ENCODE results near the gene RSPH6A.
"Not testable (repeated sequence)": the region's sequence is repeated elsewhere in the genome, so short reads cannot be mapped to it uniquely, and the experiment has no call there.

The RSPH6A gene

DNA sequence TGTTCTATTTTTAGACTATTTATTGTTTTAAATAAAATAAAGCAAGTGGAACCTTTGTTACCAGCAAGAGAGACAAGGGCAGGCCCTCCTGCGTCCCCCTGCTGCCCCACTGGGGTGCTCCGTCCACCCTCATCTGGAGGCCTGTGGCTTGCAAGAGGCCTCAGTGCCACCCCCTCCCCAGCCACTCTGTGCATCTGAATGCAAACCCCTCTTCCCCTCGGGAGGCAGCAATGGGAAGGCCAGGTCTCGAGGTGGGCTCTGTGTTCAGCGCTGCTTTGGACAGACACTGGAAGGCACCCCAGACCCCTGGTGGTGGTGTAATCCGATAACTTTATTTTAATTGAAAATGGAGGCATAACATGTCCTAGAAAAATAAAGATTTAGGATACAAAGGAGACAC is 50.6 kb downstream of the RSPH6A start:
- no peak for DNase-seq

DNA sequence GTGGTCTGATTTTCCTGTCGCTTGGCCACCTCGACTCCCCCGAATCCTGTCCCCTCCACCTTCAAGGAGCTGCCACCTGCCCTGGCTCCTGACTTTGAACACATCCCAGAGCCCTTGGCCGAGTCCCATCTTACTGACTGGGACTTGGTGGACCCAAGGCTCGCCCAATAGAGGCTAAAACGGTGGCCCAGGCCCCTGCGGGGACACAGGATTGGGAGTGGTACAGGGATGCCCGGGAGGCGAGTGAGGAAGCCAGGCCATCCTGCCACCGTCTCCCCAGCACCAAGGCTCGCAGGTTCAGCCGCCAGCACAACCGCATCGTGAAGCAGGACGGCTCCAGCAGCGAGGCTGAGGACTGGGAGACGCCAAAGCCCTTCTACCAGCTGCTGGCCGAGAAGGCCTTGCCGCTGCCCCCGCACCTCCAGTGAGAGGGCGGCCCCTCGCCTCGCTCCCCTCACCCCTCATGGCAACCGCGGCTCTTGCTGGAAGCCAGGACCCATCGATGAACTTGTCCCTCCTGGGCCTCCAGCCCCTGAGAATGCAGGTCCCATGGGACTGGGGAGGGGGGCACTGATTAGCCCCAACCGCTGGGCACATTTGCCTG is 51.3 kb downstream of the RSPH6A start:
- DNase-seq = no peak

DNA sequence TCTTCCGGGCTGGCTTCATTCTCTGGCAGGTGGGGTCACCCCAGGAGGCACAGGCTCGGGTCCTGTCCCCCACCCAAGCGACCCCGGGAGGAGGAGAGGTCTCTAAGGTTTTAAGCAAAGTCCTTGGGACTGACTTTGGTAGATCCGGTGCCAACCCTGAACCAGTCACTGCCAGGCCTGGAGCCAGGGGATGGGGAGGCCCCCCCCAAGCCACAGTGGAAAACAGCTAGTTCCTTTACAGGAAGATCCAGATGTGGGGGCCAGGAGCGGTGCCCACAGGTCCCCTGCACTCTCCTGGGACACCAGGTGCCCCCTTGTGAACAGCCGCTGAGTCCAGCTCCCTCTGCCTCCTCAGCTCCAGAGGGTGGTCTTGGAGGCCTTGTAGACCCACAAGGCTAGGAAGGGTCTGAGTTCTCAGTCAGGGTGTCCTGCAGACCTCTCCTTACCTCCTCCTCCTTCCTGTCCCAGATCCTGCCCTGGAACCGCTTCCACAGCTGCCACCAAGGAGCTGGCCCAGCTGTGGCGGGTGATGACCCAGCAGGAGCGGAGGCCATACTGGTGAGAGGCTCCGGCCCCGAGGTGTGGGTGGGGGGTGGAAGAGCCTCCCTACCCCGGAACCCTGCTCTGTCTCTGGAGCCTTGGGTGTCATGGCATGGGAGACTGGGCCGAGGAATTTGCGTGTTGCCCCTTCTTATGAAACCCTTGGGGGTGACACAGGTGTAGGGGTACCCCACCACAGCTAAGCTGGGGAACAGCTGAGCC is 52.1 kb downstream of the RSPH6A start:
- DNase-seq = no peak

DNA sequence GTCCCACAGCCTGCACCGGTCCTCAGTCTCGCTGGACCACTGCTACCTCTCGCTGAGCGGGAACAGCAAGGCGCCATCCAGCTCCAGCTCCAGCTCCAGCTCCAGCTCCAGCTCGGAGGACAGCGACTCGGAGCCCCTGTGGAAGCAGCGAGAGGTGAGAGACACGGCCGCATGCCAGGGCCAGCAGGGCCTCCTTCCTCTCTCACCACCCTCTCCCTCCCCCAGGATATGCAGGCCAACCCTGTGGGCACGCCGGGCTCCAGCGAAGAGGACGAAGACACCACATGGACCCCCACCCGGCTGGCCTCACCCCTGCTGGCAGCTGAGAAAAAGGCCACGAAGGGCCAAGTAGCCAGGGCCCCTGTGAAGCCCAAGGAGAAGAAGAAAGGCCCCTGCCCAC is 53.4 kb downstream of the RSPH6A start:
- no peak for DNase-seq

DNA sequence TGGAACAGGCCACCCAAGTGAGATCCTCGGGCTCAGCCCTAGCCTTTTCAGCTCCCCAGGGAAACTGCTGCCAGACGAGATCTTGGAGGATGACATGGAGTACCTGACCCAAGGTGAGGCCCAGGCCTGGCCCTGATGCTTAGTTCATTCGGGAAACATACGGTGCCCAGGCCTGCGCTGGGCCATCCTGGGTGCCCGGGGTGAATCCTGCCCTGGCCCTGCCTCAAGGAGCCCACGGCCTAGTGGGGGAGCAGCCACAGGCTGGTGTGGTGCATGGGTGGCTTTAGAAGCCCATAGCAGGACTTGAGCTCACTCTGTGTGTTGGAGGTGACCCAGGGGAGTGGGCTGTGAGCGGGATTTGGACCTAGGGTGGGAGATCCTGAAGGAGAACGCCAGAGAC is 56.2 kb downstream of the RSPH6A start:
- no peak for DNase-seq

DNA sequence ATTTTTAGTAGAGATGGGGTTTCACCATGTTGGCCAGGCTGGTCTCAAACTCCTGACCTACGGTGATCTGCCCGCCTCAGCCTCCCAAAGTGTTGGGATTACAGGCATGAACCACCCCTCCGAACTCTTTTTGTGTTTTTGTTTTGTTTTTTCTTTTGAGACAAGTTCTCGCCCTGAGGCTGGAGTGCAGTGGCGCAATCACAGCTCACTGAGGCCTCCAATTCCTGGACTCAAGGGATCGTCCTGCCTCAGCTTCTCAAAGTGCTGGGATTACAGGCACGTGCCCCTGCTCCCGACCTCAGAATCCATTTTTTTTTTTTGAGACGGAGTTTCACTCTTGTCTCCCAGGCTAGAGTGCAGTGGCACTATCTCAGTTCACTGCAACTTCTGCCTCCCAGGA is 57.4 kb downstream of the RSPH6A start:
- DNase-seq = no peak

DNA sequence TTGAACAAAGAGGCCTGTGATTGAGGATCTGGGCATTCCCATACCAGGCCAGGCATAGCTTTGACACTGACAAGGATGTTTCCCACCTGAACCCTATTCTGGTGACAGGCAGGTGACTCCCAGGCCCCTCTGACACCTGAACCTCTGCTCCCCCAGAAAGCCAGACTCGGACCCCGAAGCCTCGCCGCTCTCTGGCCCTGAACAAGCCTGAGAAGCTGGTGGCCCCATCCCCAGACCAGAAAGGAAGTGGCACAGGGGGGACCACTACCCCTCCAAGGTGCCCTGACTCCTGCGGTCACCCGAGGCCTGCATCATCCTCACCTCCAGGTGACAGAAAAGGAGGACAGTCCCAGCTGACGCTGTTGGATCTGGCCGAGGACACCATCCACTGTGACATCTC is 60.8 kb downstream of the RSPH6A start:
- DNase-seq = no peak

DNA sequence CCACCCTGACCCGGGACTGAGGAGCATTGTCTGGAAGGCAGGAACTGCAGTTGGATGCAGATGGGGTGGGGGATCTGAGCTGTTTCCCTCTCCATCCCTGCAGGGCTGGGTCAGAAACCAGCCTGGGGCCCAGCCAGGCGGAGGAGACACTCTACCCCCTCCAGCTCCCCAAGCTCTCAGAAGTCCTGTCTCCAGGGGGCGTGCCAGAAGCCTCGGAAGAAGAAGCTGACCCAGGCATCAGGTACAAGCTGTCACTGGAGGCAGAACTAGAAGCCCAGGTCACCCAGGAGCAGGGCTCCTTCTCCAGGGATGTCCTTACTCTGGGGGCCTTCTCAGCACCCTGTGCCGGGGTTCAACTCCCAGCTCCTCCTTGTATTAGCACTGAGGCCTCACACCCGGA is 61.6 kb downstream of the RSPH6A start:
- no peak for DNase-seq

DNA sequence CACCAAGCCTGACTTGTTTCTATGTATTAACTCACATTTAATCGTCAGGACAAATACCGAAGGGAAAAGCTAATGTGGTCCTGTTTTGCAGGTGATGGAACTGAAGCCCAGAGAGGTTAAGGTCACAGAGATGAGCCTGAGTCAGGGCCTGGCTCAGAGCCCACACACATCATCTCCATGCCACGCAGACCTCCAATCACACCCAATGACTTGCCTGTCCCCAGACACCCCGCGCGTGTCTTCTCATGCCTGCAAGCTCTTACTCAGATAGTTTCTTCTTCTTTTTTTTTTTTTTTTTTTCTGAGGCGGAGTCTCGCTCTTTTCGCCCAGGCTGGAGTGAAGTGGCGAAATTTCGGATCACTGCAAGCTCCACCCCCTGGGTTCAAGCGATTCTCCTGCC is 62.5 kb downstream of the RSPH6A start:
- DNase-seq = no peak

DNA sequence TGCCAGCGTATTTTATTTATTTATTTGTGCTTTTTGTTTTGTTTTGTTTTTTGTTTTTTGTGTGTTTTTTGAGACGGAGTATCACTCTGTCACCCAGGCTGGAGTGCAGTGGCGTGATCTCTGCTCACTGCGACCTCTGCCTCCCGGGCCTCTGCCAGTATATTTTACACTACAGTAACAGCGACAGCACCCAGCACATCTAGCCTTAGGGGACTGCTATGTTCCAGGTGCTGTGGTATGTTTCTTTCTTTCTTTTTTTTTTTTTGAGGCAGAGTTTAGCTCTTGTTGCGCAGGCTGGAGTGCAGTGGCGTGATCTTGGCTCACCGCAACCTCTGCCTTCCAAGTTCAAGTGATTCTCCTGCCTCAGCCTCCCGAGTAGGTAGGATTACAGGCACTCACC is 63.6 kb downstream of the RSPH6A start:
- DNase-seq = not testable (repeated sequence)

DNA sequence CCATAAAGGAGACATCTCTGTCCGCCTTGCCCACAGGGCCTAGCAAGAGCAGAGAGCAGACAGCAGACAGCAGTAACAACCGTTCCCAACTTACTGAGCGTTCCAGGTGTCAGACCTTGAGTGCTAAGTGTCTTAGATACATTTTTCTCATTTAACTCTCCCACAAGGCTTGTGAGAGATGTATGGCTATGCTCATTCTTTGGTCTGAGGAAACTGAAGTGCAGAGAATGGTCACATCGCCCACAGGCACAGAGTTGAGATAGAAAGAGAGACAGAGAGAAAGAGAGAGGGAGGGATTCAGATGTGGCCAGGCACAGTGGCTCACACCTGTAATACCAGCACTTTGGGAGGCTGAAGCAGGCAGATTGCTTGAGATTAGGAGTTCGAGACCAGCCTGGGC is 67.6 kb downstream of the RSPH6A start:
- no peak for DNase-seq

DNA sequence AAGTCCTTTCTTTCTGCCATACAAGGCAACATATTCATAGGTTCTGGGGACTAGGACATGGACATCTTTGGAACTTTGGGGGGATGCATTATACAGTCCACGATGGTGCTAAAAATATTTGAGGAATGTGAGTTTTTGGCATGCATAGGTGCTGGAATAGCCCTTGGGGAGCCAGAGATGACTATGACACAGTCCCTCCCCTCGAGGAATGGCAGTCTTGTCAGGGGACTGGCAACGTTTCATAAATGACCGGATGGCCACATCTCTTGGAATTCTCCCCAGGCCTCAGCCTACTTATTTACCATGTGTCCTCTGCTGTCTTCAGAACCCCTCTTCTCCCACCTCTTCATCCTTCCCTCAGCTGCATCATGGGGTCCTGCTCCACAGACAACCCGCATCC is 68.2 kb downstream of the RSPH6A start:
- DNase-seq = no peak

Data from hematopoietic multipotent progenitor cell treated with erythropoietin and hydrocortisone succinate and interleukin-3 and kit ligand, for 6 days (in vitro differentiated cells).